ENCODE measurements around the gene GDPD5. TPM values are rescaled to one million over a fixed set of nuclear protein-coding genes. Genes with fewer than 3 reads are reported as not detected.

The GDPD5 gene
- total RNA-seq, 1 experiment from 2014 or later: 28.6 TPM

GRCh38 chr11:75495749-75496304 lies 29.9 kb downstream of the GDPD5 start:
- Mint-ChIP-seq H3K4me3 (ENCODE audit: unreplicated experiment) (no peak overlapping the region), H3K27me3 (ENCODE audit: insufficient read depth, unreplicated experiment) (no peaks in the 10 kb centered on the region), H3K4me1 (ENCODE audit: low read depth, unreplicated experiment) (peaks cover 25% of the 10 kb centered on the region), H3K9me3 (ENCODE audit: unreplicated experiment) (no peaks in the 10 kb centered on the region), H3K36me3 (ENCODE audit: insufficient read depth, unreplicated experiment) (no peaks in the 10 kb centered on the region), H3K27ac (ENCODE audit: unreplicated experiment) (no peak overlapping the region)
- Histone ChIP-seq H3K27me3 (replicated peaks; ENCODE audit: control insufficient read depth, insufficient read depth, low read length) (no peaks in the 10 kb centered on the region), H3K4me3 (ENCODE audit: low read depth, low read length) (no peak overlapping the region), H3K36me3 (ENCODE audit: control insufficient read depth, insufficient read depth, low read length) (no peaks in the 10 kb centered on the region), H3K9me3 (no peaks in the 10 kb centered on the region), H3K4me1 (peaks cover 44% of the 10 kb centered on the region)
- TF ChIP-seq CTCF (IDR thresholded peaks at IDR 0.05; ENCODE audit: insufficient read depth in 1 of 2, low read depth in 1 of 2, low read length in 1 of 2, severe bottlenecking in 1 of 2, unreplicated experiment in 1 of 2): no peak
- no peak for DNase-seq
- ChIA-PET POLR2A (no interaction called here), CTCF (no interaction called here)
- BruUV-seq (replicated peaks): no TSS peak
- intact Hi-C loops (cut with micrococcal nuclease; ENCODE audit: unreplicated experiment): loop anchor here (1.0 to 5.0 kb wide), 3 partner anchors 30 to 49 kb away; no protein-coding TSS in a partner anchor

- CTCF ChIA-PET: no interaction called here
Observed at GRCh38 chr11:75493626-75494025, 32.1 kb downstream of the GDPD5 start.

GRCh38 chr11:75492181-75492820 lies 33.4 kb downstream of the GDPD5 start:
- peak; percentile 41 to 69 for DNase-seq
- no peaks in the 10 kb centered on the region for H3K27me3 ChIP-seq (replicated peaks; ENCODE audit: control insufficient read depth, insufficient read depth, low read length)
- POLR2A ChIA-PET: no interaction called here
- H3K4me1 ChIP-seq: peaks cover 20% of the 10 kb centered on the region
- H3K4me3 ChIP-seq (ENCODE audit: low read depth, low read length): no peak overlapping the region
- H3K36me3 ChIP-seq (ENCODE audit: control insufficient read depth, insufficient read depth, low read length): no peaks in the 10 kb centered on the region
- CTCF ChIA-PET: interaction anchor here (1.0 kb wide), 1 partner anchor 41 kb away, joined by 3 read pairs; no protein-coding TSS in a partner anchor
- Mint-ChIP-seq H3K4me1 (ENCODE audit: low read depth, unreplicated experiment) (peaks cover 10% of the 10 kb centered on the region), H3K27ac (ENCODE audit: unreplicated experiment) (no peak overlapping the region), H3K27me3 (ENCODE audit: insufficient read depth, unreplicated experiment) (no peaks in the 10 kb centered on the region), H3K36me3 (ENCODE audit: insufficient read depth, unreplicated experiment) (no peaks in the 10 kb centered on the region), H3K9me3 (ENCODE audit: unreplicated experiment) (no peaks in the 10 kb centered on the region), H3K4me3 (ENCODE audit: unreplicated experiment) (no peak overlapping the region)
- intact Hi-C loops (cut with micrococcal nuclease; ENCODE audit: unreplicated experiment): no loop called here
- TF ChIP-seq CTCF (IDR thresholded peaks at IDR 0.05; ENCODE audit: insufficient read depth in 1 of 2, low read depth in 1 of 2, low read length in 1 of 2, severe bottlenecking in 1 of 2, unreplicated experiment in 1 of 2): no peak
- H3K9me3 ChIP-seq: no peaks in the 10 kb centered on the region
- BruUV-seq (replicated peaks): no TSS peak

More at GRCh38 chr11:75493626-75494025, 32.1 kb downstream of the GDPD5 start:
- Mint-ChIP-seq H3K9me3 (ENCODE audit: unreplicated experiment) (no peaks in the 10 kb centered on the region), H3K27me3 (ENCODE audit: insufficient read depth, unreplicated experiment) (no peaks in the 10 kb centered on the region), H3K27ac (ENCODE audit: unreplicated experiment) (no peak overlapping the region), H3K4me3 (ENCODE audit: unreplicated experiment) (no peak overlapping the region), H3K4me1 (ENCODE audit: low read depth, unreplicated experiment) (peaks cover 11% of the 10 kb centered on the region), H3K36me3 (ENCODE audit: insufficient read depth, unreplicated experiment) (no peaks in the 10 kb centered on the region)
- intact Hi-C loops (cut with micrococcal nuclease; ENCODE audit: unreplicated experiment): no loop called here
- Histone ChIP-seq H3K4me1 (peaks cover 33% of the 10 kb centered on the region), H3K4me3 (ENCODE audit: low read depth, low read length) (no peak overlapping the region), H3K27me3 (replicated peaks; ENCODE audit: control insufficient read depth, insufficient read depth, low read length) (no peaks in the 10 kb centered on the region), H3K9me3 (no peaks in the 10 kb centered on the region), H3K36me3 (ENCODE audit: control insufficient read depth, insufficient read depth, low read length) (no peaks in the 10 kb centered on the region)
- BruUV-seq (replicated peaks): no TSS peak
- no peak for DNase-seq
- POLR2A ChIA-PET: no interaction called here
- TF ChIP-seq CTCF (IDR thresholded peaks at IDR 0.05; ENCODE audit: insufficient read depth in 1 of 2, low read depth in 1 of 2, low read length in 1 of 2, severe bottlenecking in 1 of 2, unreplicated experiment in 1 of 2): no peak

Data from Caco-2 (cell line).